GM12801 (cell line): ENCODE data around the gene RAB13.

Experiments used
- CTCF ChIP-seq: IDR thresholded peaks from one replicate; pipeline ENCODE4 v1.5.1; 2011; ENCODE audit warnings: control low read depth; ENCODE audit not compliant: insufficient read length; ENCODE audit errors: extremely low read depth

RAB13 gene

GRCh38 chr1:153956997-153957715 is 29.0 kb downstream of the RAB13 start:
- TF ChIP-seq CTCF, result no peak

GRCh38 chr1:153954826-153955225 is 31.3 kb downstream of the RAB13 start:
- no peak for TF ChIP-seq CTCF

GRCh38 chr1:153953859-153954365 is 32.2 kb downstream of the RAB13 start:
- no peak for TF ChIP-seq CTCF

- no peak for TF ChIP-seq CTCF
Measured at GRCh38 chr1:153951801-153952200, 34.3 kb downstream of the RAB13 start.

GRCh38 chr1:153951183-153951582 is 35.0 kb downstream of the RAB13 start:
- no peak for TF ChIP-seq CTCF

GRCh38 chr1:153946622-153947241 is 39.4 kb downstream of the RAB13 start, which contains the start of gene DENND4B:
DENND4B (minus strand) TSS chr1:153946718; CDS start chr1:153944374, 2,344 bp downstream.
- no peak for TF ChIP-seq CTCF

- TF ChIP-seq CTCF, result no peak
Measured at GRCh38 chr1:153945795-153946621, 40.1 kb downstream of the RAB13 start.
